Kidney (tissue), 14 donors: ENCODE measurements around the gene TPK1. TPM values are rescaled to one million over a fixed set of nuclear protein-coding genes. Genes with fewer than 3 reads are reported as not detected.

ENCODE experiments used
- DNase-seq, 5 donors: peaks; one replicate each; pipeline ENCODE4 v3.0.0-alpha.2; 2013 to 2020
- FAIRE-seq: peaks from 2 replicates; lab custom pipeline; 2012; peaks lifted over from hg19 to GRCh38; lab: Jason Lieb, UNC
- H3K27ac ChIP-seq, 2 donors: one replicate each; pipeline ENCODE4 v1.7.0; 2013; ENCODE audit warnings: low read depth in 2 of 2, low read length in 2 of 2, inconsistent platforms in 1 of 2
- H3K27me3 ChIP-seq: one replicate; pipeline ENCODE4 v1.7.1; 2013; ENCODE audit warnings: low read length, inconsistent platforms; ENCODE audit not compliant: control insufficient read depth, insufficient read depth
- H3K36me3 ChIP-seq, 3 donors: one replicate each; pipeline versions ENCODE4 v1.7.0 to v1.7.1; 2013; ENCODE audit warnings: low read length in 3 of 3, control low read depth in 1 of 3, inconsistent platforms in 1 of 3; ENCODE audit not compliant: insufficient read depth in 3 of 3, control insufficient read depth in 2 of 3
- H3K4me1 ChIP-seq, 3 donors: one replicate each; pipeline versions ENCODE4 v1.7.0 to v1.7.1; 2013; ENCODE audit warnings: low read length in 3 of 3, inconsistent platforms in 1 of 3, low read depth in 1 of 3; ENCODE audit not compliant: control insufficient read depth in 2 of 3, insufficient read depth in 2 of 3
- H3K4me3 ChIP-seq, 3 donors: one replicate each; pipeline versions ENCODE4 v1.7.0 to v1.8.1; 2013; ENCODE audit warnings: low read length in 3 of 3, control low read depth in 1 of 3, inconsistent platforms in 1 of 3
- H3K9ac ChIP-seq, 3 donors: one replicate each; pipeline versions ENCODE4 v1.7.0 to v1.7.1; 2013; ENCODE audit warnings: low read length in 3 of 3, control low read depth in 1 of 3, inconsistent platforms in 1 of 3
- H3K9me3 ChIP-seq, 3 donors: one replicate each; pipeline versions ENCODE4 v1.7.0 to v1.7.1; 2013; ENCODE audit warnings: low read length in 3 of 3, control low read depth in 1 of 3, inconsistent platforms in 1 of 3; ENCODE audit not compliant: control insufficient read depth in 2 of 3, insufficient read depth in 1 of 3
- intact Hi-C: fragments of 100-400 bp; cut with DNase I; formaldehyde crosslinking; loops from one replicate; pipeline ENCODE4 v1.11.1; 2022
- polyA plus RNA-seq: library from polyadenylated mRNA; stranded (reverse); fragments of 350-450 nt; fragmentation: Illumina TruSeq; extraction: RNeasy Lipid Tissue Mini Kit (QIAGEN cat#74804); gene quantifications from one replicate; pipeline ENCODE4 v1.2.3, GENCODE V29; 2014; ENCODE audit warnings: low read depth, low replicate concordance; ENCODE audit not compliant: insufficient read depth
- total RNA-seq: library from RNA; stranded (reverse); fragmentation: NEBNext Ultra II Directional; extraction: Animal tissue kit (Norgen Biotek cat#: 25700); gene quantifications from one replicate; pipeline ENCODE4 v1.2.1, GENCODE V29; 2021
- TF ChIP-seq, protein P1 (sequence below): IDR thresholded peaks from 3 replicates; pipeline ENCODE4 v1.5.1; 2012; ENCODE audit warnings: mild to moderate bottlenecking, moderate library complexity, borderline replicate concordance; ENCODE audit not compliant: insufficient read depth; ENCODE audit errors: extremely low read depth
- donor health status: control.
- donor health status: control.
- donor health status: control.
- donor health status: control.
- donor health status: control.
- donor health status: DM: yes; HTN: yes; CAD: no.
- donor health status: Normal renal cell carcinoma (clear cell type).

TPK1 gene
- total and polyA plus RNA-seq, 2 donors from 2014 or later, result 5.3 to 15.5 TPM

DNA sequence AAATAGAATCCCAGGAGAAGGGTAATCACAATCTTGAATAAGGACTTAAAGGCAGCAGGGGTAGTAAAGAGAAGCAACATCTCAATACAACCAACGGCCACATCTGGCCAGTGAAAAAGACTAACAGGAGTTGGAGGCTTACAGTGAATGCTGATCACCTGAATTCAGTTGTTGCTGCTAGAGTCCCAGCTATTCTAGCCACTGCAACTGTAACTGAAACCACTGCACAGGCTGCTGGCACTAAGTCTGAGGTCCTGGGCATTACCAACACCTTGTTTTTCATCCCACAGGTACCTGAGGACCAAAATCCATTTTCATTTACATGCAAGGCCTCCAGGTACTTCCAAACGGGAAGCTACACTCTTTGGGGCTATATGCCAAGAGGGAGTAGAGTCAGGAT lies 44.4 kb downstream of the TPK1 start:
- Histone ChIP-seq H3K9ac (no peak overlapping the region), H3K9me3 (no peaks in the 10 kb centered on the region), H3K36me3 (no peaks in the 10 kb centered on the region), H3K27me3 (no peaks in the 10 kb centered on the region), H3K27ac (no peak overlapping the region), H3K4me3 (no peak overlapping the region), H3K4me1 (no peaks in the 10 kb centered on the region)
- DNase-seq (no peak), FAIRE-seq (no peak)
- intact Hi-C loops, result no loop called here
- TF ChIP-seq, protein P1, sequence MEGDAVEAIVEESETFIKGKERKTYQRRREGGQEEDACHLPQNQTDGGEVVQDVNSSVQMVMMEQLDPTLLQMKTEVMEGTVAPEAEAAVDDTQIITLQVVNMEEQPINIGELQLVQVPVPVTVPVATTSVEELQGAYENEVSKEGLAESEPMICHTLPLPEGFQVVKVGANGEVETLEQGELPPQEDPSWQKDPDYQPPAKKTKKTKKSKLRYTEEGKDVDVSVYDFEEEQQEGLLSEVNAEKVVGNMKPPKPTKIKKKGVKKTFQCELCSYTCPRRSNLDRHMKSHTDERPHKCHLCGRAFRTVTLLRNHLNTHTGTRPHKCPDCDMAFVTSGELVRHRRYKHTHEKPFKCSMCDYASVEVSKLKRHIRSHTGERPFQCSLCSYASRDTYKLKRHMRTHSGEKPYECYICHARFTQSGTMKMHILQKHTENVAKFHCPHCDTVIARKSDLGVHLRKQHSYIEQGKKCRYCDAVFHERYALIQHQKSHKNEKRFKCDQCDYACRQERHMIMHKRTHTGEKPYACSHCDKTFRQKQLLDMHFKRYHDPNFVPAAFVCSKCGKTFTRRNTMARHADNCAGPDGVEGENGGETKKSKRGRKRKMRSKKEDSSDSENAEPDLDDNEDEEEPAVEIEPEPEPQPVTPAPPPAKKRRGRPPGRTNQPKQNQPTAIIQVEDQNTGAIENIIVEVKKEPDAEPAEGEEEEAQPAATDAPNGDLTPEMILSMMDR, result no peak

DNA sequence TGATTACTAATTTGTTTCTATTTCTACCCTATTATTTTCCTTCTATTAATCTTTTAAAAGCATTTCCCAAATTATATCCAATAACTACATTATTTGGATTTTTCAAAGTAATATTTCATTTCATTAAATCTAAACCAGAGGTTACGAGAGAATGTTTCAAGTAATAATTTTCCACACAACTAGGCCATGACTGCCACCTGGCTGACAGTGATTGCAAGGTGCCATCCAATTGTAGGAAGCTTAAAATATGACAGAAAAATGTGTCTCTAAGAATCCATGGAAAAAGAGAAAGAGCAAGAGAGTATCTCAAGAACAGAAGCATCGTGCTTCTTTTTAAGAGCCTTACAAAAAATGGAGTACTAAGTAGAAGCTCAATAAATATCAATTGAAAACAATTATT lies 48.7 kb downstream of the TPK1 start:
- TF ChIP-seq, protein P1, result peak; percentile 48
- Histone ChIP-seq H3K9me3 (no peaks in the 10 kb centered on the region), H3K4me3 (no peak overlapping the region), H3K4me1 (no peaks in the 10 kb centered on the region), H3K9ac (no peak overlapping the region), H3K36me3 (no peaks in the 10 kb centered on the region), H3K27ac (no peak overlapping the region), H3K27me3 (no peaks in the 10 kb centered on the region)
- intact Hi-C loops, result no loop called here
- DNase-seq (peak in 1 of 5 donors; percentile 40), FAIRE-seq (no peak)

DNA sequence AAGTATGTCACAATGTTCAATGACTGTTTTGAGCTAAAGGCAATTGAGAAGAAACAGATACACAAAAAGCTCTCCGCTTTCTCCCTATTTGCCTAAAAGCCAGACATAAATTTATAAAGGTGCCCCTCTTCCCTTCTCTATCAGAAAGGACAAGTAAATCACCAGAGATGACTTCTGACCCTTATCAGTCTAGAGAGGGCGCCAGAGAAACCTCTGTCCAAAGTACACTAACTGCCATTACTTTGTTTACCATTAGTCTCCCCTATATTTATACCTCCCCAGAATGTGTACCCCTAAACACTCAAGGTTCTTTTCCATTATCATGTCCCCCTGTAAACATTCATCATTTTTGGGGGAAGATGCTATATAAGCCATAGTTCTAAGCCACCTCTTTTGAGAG lies 49.3 kb downstream of the TPK1 start:
- H3K9ac ChIP-seq, result no peak overlapping the region
- FAIRE-seq (no peak), DNase-seq (no peak)
- no peaks in the 10 kb centered on the region for H3K36me3 ChIP-seq
- H3K9me3 ChIP-seq, result no peaks in the 10 kb centered on the region
- no peaks in the 10 kb centered on the region for H3K4me1 ChIP-seq
- no peak overlapping the region for H3K27ac ChIP-seq
- H3K4me3 ChIP-seq, result no peak overlapping the region
- intact Hi-C loops, result no loop called here
- H3K27me3 ChIP-seq, result no peaks in the 10 kb centered on the region
- TF ChIP-seq, protein P1, result peak; percentile 9

DNA sequence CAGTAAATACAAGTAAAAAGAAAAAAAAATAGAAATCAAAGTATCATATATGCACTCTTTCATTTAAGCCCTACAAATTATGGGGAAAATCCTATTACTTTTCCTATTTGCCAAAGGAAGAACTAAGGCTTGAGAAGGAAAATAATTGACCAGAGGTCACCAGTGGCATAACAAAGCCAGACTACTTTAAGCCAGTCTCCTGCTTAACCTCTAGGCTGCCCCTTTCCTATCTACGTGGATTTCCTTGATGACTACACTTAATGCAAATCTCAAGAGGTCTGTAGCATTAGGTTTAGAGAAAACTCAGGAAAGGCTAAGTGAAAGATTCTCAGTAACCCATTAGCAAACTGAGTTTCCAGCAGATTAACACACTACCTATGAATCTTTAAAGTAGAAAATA lies 49.8 kb downstream of the TPK1 start:
- Histone ChIP-seq H3K9ac (no peak overlapping the region), H3K4me3 (no peak overlapping the region), H3K27me3 (no peaks in the 10 kb centered on the region), H3K36me3 (no peaks in the 10 kb centered on the region), H3K9me3 (no peaks in the 10 kb centered on the region), H3K4me1 (no peaks in the 10 kb centered on the region), H3K27ac (no peak overlapping the region)
- intact Hi-C loops, result no loop called here
- TF ChIP-seq, protein P1, result no peak
- DNase-seq (no peak), FAIRE-seq (no peak)
